ENCODE results near the gene WHAMM.
"Not testable (repeated sequence)": the region's sequence is repeated elsewhere in the genome, so short reads cannot be mapped to it uniquely, and the experiment has no call there.

The WHAMM gene

GRCh38 chr15:82803793-82804574 lies 5.4 kb upstream of the WHAMM start:
- no peak for DNase-seq (ENCODE audit: extremely low read depth in 1 of 2, low read depth in 1 of 2)

DNA sequence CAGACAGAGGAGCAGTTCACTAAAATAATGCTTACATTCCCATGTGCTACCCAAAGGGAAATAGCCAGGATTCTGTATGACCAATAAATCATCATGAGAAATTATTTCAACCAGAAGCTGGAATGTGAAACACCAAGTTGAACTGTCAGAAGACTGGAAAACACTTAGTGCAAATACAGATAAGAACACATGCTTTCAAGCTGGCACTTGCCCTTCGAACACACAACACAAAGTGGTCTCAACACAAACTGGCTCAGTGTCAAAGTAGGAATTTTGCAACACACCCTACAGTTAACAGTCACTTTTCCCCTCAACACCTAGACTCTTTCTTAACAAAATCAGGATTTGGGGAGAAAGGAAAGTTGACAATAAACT lies 4.9 kb upstream of the WHAMM start:
- DNase-seq (ENCODE audit: extremely low read depth in 1 of 2, low read depth in 1 of 2): no peak

DNA sequence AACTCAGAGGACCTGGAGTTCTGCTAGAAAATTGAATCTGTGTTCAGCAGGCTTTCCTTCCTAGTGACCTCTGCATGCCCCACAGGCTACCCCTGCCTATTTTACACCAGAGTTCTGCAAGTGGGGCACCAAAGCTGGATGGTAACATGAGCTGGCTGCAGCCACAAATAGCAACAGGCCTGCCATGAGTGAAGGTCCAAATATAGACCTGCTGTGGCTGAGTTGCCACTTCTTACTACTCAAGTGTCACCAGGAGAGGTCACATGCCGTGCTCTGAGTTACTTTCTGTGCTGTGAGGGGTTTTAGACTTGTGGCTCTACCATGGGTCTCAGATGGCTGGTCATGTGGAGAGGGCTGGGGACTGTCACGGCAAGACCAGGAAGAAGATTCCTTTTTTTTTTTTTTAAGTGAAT lies 3.4 kb upstream of the WHAMM start, which contains the start of gene FSD2:
FSD2 (minus strand) TSS at position 76 of the 413 bp plus-strand sequence. CDS start 18,679 bp downstream, outside the sequence.
- DNase-seq (ENCODE audit: extremely low read depth in 1 of 2, low read depth in 1 of 2): no peak

- DNase-seq (ENCODE audit: extremely low read depth in 1 of 2, low read depth in 1 of 2): no peak
These were observed 1.4 kb upstream of the WHAMM start for GRCh38 chr15:82807920-82808633.

DNA sequence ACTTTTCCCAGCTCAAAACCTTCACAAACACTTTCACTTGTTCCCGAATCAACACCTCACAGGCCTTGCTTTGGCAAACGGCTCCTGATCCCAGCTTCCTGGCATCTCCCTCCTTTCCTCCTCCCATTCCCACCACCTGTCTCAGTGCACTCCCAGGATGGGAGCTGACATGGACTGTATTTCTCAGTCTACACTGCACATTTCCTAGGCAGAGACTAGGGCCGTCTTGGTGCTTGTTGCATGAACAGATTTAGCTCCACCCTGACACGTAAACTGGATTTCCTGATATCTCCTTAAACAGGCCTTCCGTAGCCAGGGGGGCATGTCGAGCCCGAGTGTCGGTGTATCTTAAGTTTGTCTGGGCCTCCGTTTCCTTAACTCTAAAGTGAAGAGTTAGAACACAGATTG lies 790 bp upstream of the WHAMM start:
- DNase-seq (ENCODE audit: extremely low read depth in 1 of 2, low read depth in 1 of 2): no peak

GRCh38 chr15:82810061-82810889 lies 847 bp downstream of the WHAMM start:
- peak in 1 of 2 donors; percentile 9 for DNase-seq (ENCODE audit: extremely low read depth in 1 of 2, low read depth in 1 of 2)

GRCh38 chr15:82810890-82811426 lies 1.5 kb downstream of the WHAMM start:
- no peak for DNase-seq (ENCODE audit: extremely low read depth in 1 of 2, low read depth in 1 of 2)

DNA sequence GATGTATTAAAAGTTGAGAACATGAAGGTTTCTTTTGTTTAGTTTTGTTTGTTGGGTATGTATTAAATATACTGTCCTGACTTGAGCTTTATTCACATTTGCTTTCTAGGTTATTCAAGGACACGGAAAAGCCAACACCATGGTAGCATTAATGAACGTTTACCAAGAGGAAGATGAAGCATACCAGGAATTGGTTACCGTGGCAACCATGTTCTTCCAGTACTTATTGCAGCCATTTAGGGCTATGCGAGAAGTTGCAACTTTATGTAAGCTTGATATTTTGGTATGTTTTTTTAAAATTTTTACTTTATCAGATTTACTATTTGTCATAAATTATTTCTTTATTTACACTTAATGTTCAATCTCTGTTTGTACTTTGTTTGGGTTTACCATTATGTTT lies 3.6 kb downstream of the WHAMM start:
- no peak for DNase-seq (ENCODE audit: extremely low read depth in 1 of 2, low read depth in 1 of 2)

DNA sequence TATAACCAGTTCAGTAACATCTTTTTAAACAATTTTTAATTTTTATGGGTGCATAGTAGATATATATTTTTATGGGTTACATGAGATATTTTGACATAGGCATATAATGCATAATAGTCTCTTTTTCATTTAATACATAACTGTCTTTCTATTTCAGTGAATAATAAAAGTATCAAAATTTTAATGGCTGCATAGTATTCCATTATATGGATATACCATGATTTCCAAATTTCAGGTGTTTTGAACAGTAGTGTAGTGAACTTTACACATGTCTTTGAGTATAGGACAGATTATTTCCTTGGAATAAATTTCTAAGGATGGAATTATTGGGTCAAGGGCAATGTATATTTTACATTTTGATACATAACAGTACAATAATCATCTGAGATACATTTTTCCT lies 10.7 kb downstream of the WHAMM start:
- no peak for DNase-seq (ENCODE audit: extremely low read depth in 1 of 2, low read depth in 1 of 2)

- DNase-seq (ENCODE audit: extremely low read depth in 1 of 2, low read depth in 1 of 2): not testable (repeated sequence)
These were observed 12.0 kb downstream of the WHAMM start for GRCh38 chr15:82821396-82821795.

DNA sequence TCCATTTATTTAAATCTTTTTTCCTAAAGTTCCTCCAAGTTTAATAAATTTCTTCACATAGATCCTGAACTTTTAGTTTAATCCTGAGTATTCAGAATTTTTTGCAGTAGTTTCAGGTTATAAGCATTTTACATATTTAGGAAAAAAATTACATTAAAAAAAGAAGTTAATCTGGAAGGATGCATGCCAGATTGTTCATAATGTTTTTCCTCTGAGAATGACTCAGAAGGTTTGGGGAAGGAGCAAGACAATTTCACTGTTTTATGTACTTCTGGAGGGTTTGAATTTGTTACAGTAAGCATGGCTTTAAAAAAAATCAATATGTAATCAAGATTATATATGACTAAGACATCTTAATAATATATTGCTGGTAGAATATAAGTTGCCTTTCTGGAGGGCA lies 12.4 kb downstream of the WHAMM start:
- DNase-seq (ENCODE audit: extremely low read depth in 1 of 2, low read depth in 1 of 2): not testable (repeated sequence)

- no peak for DNase-seq (ENCODE audit: extremely low read depth in 1 of 2, low read depth in 1 of 2)
These were observed 13.6 kb downstream of the WHAMM start for GRCh38 chr15:82823049-82823448.

GRCh38 chr15:82828075-82828474 lies 18.6 kb downstream of the WHAMM start:
- DNase-seq (ENCODE audit: extremely low read depth in 1 of 2, low read depth in 1 of 2): no peak

- no peak for DNase-seq (ENCODE audit: extremely low read depth in 1 of 2, low read depth in 1 of 2)
These were observed 19.8 kb downstream of the WHAMM start for GRCh38 chr15:82829234-82829633.

DNA sequence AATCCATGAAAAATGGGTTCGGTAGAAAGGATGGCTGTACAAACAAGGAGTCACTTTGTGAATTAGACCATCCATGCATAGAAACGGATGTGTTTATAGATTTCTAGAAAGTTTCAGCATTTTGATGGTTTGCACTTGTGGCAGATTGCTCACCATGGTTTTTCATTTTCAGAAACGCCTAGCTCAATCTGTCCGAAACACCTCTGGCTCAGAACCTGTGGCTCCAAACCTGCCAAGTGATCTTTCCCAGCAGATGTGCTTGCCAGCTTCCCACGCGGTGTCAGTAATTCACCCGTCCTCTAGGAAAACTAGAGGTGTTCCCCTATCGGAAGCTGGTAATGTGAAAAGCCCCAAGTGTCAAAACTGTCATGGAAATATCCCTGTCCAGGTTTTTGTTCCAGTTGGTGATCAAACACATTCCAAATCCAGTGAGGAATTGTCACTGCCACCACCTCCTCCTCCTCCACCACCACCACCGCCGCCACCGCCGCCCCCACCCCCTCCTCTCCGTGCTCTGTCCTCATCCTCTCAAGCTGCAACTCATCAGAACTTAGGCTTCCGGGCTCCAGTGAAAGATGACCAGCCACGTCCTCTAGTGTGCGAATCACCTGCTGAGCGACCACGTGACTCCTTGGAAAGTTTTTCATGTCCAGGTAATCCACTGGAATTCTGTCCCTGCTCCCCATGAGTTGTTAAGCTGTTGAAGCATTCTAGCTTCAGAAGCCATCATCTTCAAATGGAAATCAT lies 21.2 kb downstream of the WHAMM start:
- DNase-seq (ENCODE audit: extremely low read depth in 1 of 2, low read depth in 1 of 2): no peak

- DNase-seq (ENCODE audit: extremely low read depth in 1 of 2, low read depth in 1 of 2): no peak
These were observed 22.6 kb downstream of the WHAMM start for GRCh38 chr15:82831894-82832600.

DNA sequence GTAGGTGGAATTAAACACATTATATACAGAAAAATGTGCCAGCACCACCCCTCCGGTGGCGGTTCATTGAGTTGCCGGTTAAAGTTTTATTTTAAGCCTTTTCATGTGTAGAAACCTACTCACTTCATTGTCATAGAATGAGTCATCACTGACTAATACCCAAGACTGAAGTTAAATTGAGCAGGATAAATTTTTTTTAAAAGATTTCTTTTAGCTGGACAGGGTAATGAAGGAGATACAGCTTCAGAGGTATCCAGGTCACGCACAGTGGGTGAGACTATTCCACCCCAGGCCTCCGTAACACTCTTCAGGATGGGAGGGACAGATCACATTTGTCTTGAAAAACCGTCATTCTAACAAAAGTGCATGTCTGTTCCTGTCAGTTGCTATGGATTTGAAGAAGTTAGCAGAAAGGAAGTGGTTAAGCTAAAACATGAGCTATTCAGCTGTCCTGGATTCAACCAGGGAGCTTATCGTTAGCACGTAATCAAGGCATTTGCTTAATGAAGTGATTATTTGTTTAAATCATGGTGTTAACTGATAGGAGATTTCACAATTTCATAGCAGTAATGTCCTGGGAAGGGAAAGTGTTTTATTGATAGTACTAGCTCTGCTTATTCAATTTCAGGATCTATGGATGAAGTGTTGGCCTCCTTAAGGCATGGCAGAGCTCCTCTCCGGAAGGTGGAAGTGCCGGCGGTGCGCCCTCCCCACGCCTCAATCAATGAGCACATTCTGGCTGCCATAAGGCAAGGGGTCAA lies 23.4 kb downstream of the WHAMM start:
- DNase-seq (ENCODE audit: extremely low read depth in 1 of 2, low read depth in 1 of 2): no peak

- DNase-seq (ENCODE audit: extremely low read depth in 1 of 2, low read depth in 1 of 2): no peak
These were observed 23.9 kb downstream of the WHAMM start for GRCh38 chr15:82833362-82833682.

GRCh38 chr15:82835391-82835917 lies 26.0 kb downstream of the WHAMM start:
- no peak for DNase-seq (ENCODE audit: extremely low read depth in 1 of 2, low read depth in 1 of 2)
